ENCODE measurements around the gene DBT.

DNA sequence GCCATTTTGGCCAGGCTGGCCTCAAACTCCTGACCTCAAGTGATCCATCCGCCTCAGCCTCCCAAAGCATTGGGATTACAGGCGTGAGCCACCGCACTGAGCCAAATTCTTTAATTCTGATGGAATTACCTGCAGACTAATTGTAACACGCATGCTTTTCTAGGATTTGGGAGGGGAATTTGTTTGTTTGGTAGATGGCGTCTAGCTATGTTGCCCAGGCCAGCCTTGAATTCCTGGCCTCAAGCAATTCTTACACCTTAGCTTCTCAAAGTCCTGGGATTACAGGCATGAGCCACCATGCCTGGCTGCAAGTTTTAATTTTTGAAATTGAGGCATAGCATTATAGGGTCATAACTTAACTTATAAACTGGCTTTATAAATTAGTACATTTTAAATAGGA, 35.0 kb upstream of the DBT start:
- no peak for TF ChIP-seq TAF1 (IDR thresholded peaks at IDR 0.05; ENCODE audit: low read depth, low read length)
- no peak for TF ChIP-seq SPI1 (IDR thresholded peaks at IDR 0.05; ENCODE audit: low read depth, low read length)
- no peak for TF ChIP-seq POLR2AphosphoS5 (IDR thresholded peaks at IDR 0.05; ENCODE audit: low read depth, low read length)
